DMS 273 treated with DMSO at 0.1 percent for 48 hours (cell line): ENCODE measurements around the gene MRLN.

Experiments used
- DNase-seq: peaks from one replicate; lab custom pipeline; 2025; lab: John Stamatoyannopoulos, UW

Gene MRLN

GRCh38 chr10:59705931-59706330 is 47.3 kb downstream of the MRLN start:
- no peak for DNase-seq

GRCh38 chr10:59704630-59705029 is 48.6 kb downstream of the MRLN start:
- no peak for DNase-seq

- no peak for DNase-seq
Measured at GRCh38 chr10:59702347-59702746, 50.9 kb downstream of the MRLN start.

GRCh38 chr10:59700709-59701108 is 52.5 kb downstream of the MRLN start:
- DNase-seq, result no peak

- no peak for DNase-seq
Measured at GRCh38 chr10:59698326-59698725, 54.9 kb downstream of the MRLN start.

- DNase-seq, result no peak
Measured at GRCh38 chr10:59695637-59696036, 57.6 kb downstream of the MRLN start.

GRCh38 chr10:59694936-59695335 is 58.3 kb downstream of the MRLN start:
- no peak for DNase-seq

GRCh38 chr10:59692113-59692512 is 61.1 kb downstream of the MRLN start:
- no peak for DNase-seq

GRCh38 chr10:59688921-59689351 is 64.3 kb downstream of the MRLN start:
- DNase-seq, result no peak

- no peak for DNase-seq
Measured at GRCh38 chr10:59687657-59688056, 65.6 kb downstream of the MRLN start.
